ENCODE results near the gene EML6. TPM values are rescaled to one million over a fixed set of nuclear protein-coding genes. Genes with fewer than 3 reads are reported as not detected.

The EML6 gene
- total RNA-seq, 1 experiment from 2014 or later, result 0.77 TPM

GRCh38 chr2:54941248-54941984, 218.0 kb downstream of the EML6 start:
- CTCF ChIA-PET, result no interaction called here
- DNase-seq (ENCODE audit: unreplicated experiment), result no peak
- POLR2A ChIA-PET, result interaction anchor here (0.9 kb wide), 1 partner anchor 38 kb away, joined by 3 read pairs; no protein-coding TSS in a partner anchor

DNA sequence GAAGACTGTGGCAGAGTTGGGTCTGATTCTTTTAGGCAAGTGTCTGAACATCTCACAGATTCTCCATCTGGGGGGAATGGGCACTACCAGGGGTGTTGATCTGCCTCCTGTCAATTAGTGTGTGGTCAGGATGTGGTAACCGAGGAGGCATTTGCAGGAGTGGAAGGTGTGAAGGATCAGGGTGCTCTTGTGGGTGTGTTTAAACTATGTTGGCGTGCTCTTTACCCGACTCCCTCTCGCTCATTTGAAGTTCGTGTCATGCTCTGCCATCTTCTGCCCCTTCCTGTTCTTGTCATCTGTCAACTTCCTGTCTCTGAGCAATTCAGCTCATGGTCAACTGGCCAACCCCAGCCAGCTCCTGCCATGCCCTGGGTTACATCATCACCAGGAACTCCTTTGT, 218.9 kb downstream of the EML6 start:
- no peak for TF ChIP-seq CTCF (IDR thresholded peaks at IDR 0.05; ENCODE audit: unreplicated experiment)
- H3K4me3 Mint-ChIP-seq (ENCODE audit: unreplicated experiment), result no peak overlapping the region
- no peak for DNase-seq (ENCODE audit: unreplicated experiment)
- POLR2A ChIA-PET, result no interaction called here
- intact Hi-C loops (cut with micrococcal nuclease), result no loop called here
- peaks cover 13% of the 10 kb centered on the region for H3K4me1 Mint-ChIP-seq (ENCODE audit: insufficient read depth, unreplicated experiment)
- H3K9me3 Mint-ChIP-seq (ENCODE audit: unreplicated experiment), result peaks cover 7% of the 10 kb centered on the region
- H3K27me3 Mint-ChIP-seq (ENCODE audit: insufficient read depth, unreplicated experiment), result no peaks in the 10 kb centered on the region
- BruUV-seq (replicated peaks), result no TSS peak
- CTCF ChIA-PET, result no interaction called here
- no peak overlapping the region for H3K27ac Mint-ChIP-seq (ENCODE audit: low read depth, unreplicated experiment)
- H3K36me3 Mint-ChIP-seq (ENCODE audit: insufficient read depth, unreplicated experiment), result no peaks in the 10 kb centered on the region

More at GRCh38 chr2:54941248-54941984, 218.0 kb downstream of the EML6 start:
- BruUV-seq (replicated peaks), result no TSS peak
- Mint-ChIP-seq H3K36me3 (ENCODE audit: insufficient read depth, unreplicated experiment) (no peaks in the 10 kb centered on the region), H3K27ac (ENCODE audit: low read depth, unreplicated experiment) (no peak overlapping the region), H3K4me1 (ENCODE audit: insufficient read depth, unreplicated experiment) (peaks cover 13% of the 10 kb centered on the region), H3K27me3 (ENCODE audit: insufficient read depth, unreplicated experiment) (no peaks in the 10 kb centered on the region), H3K4me3 (ENCODE audit: unreplicated experiment) (no peak overlapping the region), H3K9me3 (ENCODE audit: unreplicated experiment) (peaks cover 7% of the 10 kb centered on the region)
- TF ChIP-seq CTCF (IDR thresholded peaks at IDR 0.05; ENCODE audit: unreplicated experiment), result no peak
- intact Hi-C loops (cut with micrococcal nuclease), result no loop called here

DNA sequence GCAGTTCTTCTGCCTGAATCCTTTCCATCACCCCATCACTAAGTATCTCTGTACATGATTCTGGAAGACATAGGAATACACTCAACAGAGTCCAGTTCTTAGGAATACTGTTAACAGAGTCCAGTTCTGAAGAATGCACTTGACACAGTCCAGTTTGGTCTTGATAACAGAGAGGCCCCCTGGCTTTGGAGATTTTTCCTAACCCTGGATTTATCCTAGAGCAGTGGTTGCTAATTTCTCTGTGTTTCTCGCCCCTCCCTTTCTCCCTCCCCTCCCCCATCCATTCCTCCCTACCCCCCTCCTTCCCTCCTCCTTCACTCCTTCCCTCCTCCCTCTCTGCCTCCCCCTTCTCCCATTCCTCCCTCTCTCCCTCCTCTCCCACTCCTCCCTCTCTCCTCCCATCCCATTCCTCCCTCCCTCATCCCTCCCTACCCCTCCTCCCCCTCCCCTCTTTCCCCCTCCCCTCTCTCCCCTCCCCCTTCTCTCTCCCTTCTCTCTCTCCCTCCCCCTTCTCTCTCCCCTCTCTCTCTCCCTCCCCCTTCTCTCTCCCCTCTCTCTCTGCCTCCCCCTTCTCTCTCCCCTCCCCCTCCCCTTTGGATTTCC, 221.4 kb downstream of the EML6 start:
- Mint-ChIP-seq H3K9me3 (ENCODE audit: unreplicated experiment) (no peaks in the 10 kb centered on the region), H3K4me1 (ENCODE audit: insufficient read depth, unreplicated experiment) (peaks cover 13% of the 10 kb centered on the region), H3K4me3 (ENCODE audit: unreplicated experiment) (no peak overlapping the region), H3K36me3 (ENCODE audit: insufficient read depth, unreplicated experiment) (no peaks in the 10 kb centered on the region), H3K27me3 (ENCODE audit: insufficient read depth, unreplicated experiment) (no peaks in the 10 kb centered on the region), H3K27ac (ENCODE audit: low read depth, unreplicated experiment) (no peak overlapping the region)
- TF ChIP-seq CTCF (IDR thresholded peaks at IDR 0.05; ENCODE audit: unreplicated experiment), result no peak
- no peak for DNase-seq (ENCODE audit: unreplicated experiment)
- POLR2A ChIA-PET, result interaction anchor here (0.8 to 2.5 kb wide), 7 partner anchors 12 to 106 kb away, joined by 3 to 9 read pairs (median 3); partner anchors contain the start of gene RTN4
- CTCF ChIA-PET, result no interaction called here
- BruUV-seq (replicated peaks), result no TSS peak
- intact Hi-C loops (cut with micrococcal nuclease), result no loop called here

GRCh38 chr2:54945391-54946219, 222.1 kb downstream of the EML6 start:
- Mint-ChIP-seq H3K27ac (ENCODE audit: low read depth, unreplicated experiment) (peak overlapping the region; percentile 23), H3K9me3 (ENCODE audit: unreplicated experiment) (no peaks in the 10 kb centered on the region), H3K36me3 (ENCODE audit: insufficient read depth, unreplicated experiment) (no peaks in the 10 kb centered on the region), H3K27me3 (ENCODE audit: insufficient read depth, unreplicated experiment) (no peaks in the 10 kb centered on the region), H3K4me1 (ENCODE audit: insufficient read depth, unreplicated experiment) (peaks cover 13% of the 10 kb centered on the region), H3K4me3 (ENCODE audit: unreplicated experiment) (no peak overlapping the region)
- ChIA-PET POLR2A (interaction anchor here (0.8 to 2.5 kb wide), 10 partner anchors 11 to 287 kb away, joined by 3 to 9 read pairs (median 3); partner anchors contain the start of genes CLHC1, RPS27A and RTN4), CTCF (interaction anchor here (0.6 to 1.8 kb wide), 4 partner anchors 18 to 68 kb away, joined by 3 to 6 read pairs (median 4); no protein-coding TSS in a partner anchor)
- no peak for TF ChIP-seq CTCF (IDR thresholded peaks at IDR 0.05; ENCODE audit: unreplicated experiment)
- BruUV-seq (replicated peaks), result no TSS peak
- DNase-seq (ENCODE audit: unreplicated experiment), result peak; percentile 87
- intact Hi-C loops (cut with micrococcal nuclease), result no loop called here

Data from MCF 10A (cell line).